Measurements from ENCODE around the gene KDM3B. TPM values are rescaled to one million over a fixed set of nuclear protein-coding genes. Genes with fewer than 3 reads are reported as not detected.

The KDM3B gene
- total RNA-seq, 2 donors from 2014 or later: 29.7 to 42.3 TPM

DNA sequence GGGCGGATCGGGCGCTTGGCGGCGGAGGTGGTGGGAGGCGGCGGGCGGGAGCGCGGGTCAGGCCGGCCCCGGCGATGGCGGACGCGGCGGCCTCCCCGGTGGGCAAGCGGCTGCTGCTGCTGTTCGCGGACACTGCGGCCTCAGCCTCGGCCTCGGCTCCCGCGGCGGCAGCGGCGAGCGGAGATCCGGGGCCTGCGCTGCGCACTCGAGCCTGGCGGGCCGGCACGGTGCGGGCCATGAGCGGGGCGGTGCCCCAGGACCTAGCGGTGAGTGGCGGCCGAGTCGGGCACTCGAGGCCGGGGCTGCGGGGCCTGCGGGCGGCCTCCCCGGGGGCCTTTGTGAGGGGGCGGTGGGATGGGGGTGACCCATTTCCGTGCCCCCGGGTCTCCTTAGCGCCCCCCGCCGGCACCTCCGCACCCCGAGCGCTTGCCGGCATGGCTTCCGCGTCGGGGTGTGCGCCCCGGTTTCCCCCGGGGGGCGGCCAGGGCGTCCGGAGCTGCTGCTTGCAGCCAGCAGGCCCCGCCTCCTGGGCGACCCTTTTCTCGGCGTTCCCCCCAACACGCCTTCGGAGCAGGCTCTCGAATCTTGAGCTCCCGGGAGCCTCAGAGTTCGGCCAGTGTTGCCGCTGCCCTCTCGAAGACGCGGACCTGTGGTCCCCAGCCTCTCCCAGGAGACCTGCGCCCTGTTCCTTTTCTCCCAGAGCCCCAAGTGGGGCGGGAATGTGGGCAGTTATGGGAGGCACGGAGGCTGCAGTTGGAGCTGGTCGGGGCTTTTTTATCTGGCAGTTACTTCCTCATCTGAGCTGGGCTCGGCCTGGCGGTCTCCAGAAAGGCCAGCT, 456 bp downstream of the KDM3B start:
- H3K9me3 ChIP-seq: no peaks in the 10 kb centered on the region
- no peaks in the 10 kb centered on the region for H3K36me3 ChIP-seq (replicated peaks in 1 of 2; ENCODE audit: insufficient read depth in 1 of 2, low read depth in 2 of 2)
- peak overlapping the region; percentile 94 to 98 (median 96) for H3K27ac ChIP-seq
- ATAC-seq: peak; percentile 68
- TF ChIP-seq POLR2A (IDR thresholded peaks at IDR 0.05): peak; percentile 29 to 83 (median 78)
- TF ChIP-seq, protein P1, sequence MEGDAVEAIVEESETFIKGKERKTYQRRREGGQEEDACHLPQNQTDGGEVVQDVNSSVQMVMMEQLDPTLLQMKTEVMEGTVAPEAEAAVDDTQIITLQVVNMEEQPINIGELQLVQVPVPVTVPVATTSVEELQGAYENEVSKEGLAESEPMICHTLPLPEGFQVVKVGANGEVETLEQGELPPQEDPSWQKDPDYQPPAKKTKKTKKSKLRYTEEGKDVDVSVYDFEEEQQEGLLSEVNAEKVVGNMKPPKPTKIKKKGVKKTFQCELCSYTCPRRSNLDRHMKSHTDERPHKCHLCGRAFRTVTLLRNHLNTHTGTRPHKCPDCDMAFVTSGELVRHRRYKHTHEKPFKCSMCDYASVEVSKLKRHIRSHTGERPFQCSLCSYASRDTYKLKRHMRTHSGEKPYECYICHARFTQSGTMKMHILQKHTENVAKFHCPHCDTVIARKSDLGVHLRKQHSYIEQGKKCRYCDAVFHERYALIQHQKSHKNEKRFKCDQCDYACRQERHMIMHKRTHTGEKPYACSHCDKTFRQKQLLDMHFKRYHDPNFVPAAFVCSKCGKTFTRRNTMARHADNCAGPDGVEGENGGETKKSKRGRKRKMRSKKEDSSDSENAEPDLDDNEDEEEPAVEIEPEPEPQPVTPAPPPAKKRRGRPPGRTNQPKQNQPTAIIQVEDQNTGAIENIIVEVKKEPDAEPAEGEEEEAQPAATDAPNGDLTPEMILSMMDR (IDR thresholded peaks at IDR 0.05): peak in 3 of 7 experiments; percentile 21 to 34 (median 25)
- WGBS, 2 donors: 1% methylated on average over 63 of the region's 88 CpGs; no CpG with 5 or more reads in 1 of the 2 donors
- H3K4me3 ChIP-seq: peak overlapping the region; percentile 91 to 93
- intact Hi-C loops (cut with DNase I): no loop called here
- H3K4me1 ChIP-seq: peaks cover 30% of the 10 kb centered on the region
- peak; percentile 61 to 77 (median 68) for DNase-seq
- H3K27me3 ChIP-seq: no peaks in the 10 kb centered on the region

DNA sequence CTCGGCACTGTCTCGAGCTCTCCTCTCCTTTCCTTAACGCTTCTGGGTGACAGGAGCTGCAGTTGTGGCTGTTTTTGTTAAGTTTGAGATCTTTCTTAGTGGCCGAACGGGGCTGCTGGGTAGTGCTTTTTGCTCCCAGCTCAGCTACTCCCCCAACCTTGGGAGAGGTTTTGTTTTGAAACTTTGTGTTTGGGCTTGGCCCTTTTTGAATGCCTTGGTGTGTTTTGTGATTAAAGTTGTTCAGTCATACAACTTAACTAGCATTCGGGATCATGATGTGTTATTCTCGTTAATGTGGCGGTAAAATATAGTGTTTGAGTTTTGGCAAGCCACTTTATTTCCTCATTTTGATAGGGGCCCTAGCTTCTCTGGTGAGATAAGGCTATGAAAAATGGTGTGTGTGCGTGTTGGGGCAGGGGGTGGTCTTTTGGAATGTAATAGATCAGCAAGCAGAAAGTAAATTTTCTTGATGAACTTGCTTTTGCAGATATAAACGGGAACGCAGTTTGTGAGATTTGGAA, 1.1 kb downstream of the KDM3B start:
- no peaks in the 10 kb centered on the region for H3K36me3 ChIP-seq (replicated peaks in 1 of 2; ENCODE audit: insufficient read depth in 1 of 2, low read depth in 2 of 2)
- no peaks in the 10 kb centered on the region for H3K9me3 ChIP-seq
- peaks cover 30% of the 10 kb centered on the region for H3K4me1 ChIP-seq
- ATAC-seq (no peak), DNase-seq (no peak)
- intact Hi-C loops (cut with DNase I): no loop called here
- H3K4me3 ChIP-seq: peak overlapping the region in 1 of 2 donors; percentile 91
- TF ChIP-seq, protein P1 (IDR thresholded peaks at IDR 0.05): no peak
- peak in 2 of 3 donors; percentile 46 to 54 for TF ChIP-seq POLR2A (IDR thresholded peaks at IDR 0.05)
- peak overlapping the region; percentile 94 to 98 (median 96) for H3K27ac ChIP-seq
- no peaks in the 10 kb centered on the region for H3K27me3 ChIP-seq
- 0 to 1% methylated on average over 9 to 11 of the region's 11 CpGs for WGBS, 2 donors

DNA sequence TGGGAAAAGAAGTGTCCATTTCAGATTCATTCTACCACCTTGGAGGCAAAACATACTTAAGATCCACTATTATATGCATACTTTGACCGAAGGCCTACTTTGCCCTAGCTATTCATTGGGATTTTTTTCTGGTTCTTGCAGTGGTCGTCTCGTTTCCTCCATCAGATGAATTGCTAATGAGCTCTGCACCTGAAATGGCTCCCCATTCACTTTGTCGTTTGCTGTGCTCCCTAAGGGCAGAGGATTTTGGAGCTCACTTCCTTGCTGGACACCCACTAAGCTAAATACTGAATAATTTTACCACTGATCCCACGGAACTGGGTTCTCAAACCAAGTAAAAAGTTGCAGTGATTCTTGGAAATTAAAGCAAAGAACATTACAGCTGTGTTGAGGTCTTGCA, 1.9 kb downstream of the KDM3B start:
- ATAC-seq: no peak
- 19 to 29% methylated on average over 5 of the region's 5 CpGs for WGBS, 2 donors
- no peaks in the 10 kb centered on the region for H3K9me3 ChIP-seq
- intact Hi-C loops (cut with DNase I): no loop called here
- TF ChIP-seq, protein P1 (IDR thresholded peaks at IDR 0.05): no peak
- no peak for TF ChIP-seq POLR2A (IDR thresholded peaks at IDR 0.05)
- H3K4me3 ChIP-seq: no peak overlapping the region
- no peaks in the 10 kb centered on the region for H3K36me3 ChIP-seq (replicated peaks in 1 of 2; ENCODE audit: insufficient read depth in 1 of 2, low read depth in 2 of 2)
- no peaks in the 10 kb centered on the region for H3K27me3 ChIP-seq
- peak overlapping the region in 3 of 4 donors; percentile 94 to 98 (median 96) for H3K27ac ChIP-seq
- no peak for DNase-seq
- peaks cover 30% of the 10 kb centered on the region for H3K4me1 ChIP-seq

DNA sequence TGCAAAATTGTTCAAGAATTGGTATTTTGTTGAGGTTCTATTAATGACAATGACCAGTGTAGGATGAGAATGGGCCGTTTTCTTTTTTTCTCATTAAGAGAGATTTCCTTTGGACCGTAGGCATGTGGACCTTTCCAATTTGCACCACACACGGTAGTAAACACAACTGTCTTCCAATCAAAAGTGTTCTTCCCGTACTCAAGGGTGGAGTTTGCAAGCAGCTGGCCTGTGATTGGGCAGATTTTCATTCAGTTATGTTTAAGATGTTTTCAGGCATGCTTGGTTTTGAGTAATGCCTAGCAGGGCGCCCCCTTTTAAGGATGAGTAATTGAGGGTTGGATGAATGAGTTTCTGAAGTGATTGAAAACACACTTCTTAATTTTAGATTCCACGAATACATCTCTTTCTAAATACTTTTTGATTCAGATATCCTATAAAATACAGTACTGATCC, 2.5 kb downstream of the KDM3B start:
- Histone ChIP-seq H3K27ac (peak overlapping the region in 2 of 4 donors; percentile 94 to 96), H3K36me3 (replicated peaks in 1 of 2; ENCODE audit: insufficient read depth in 1 of 2, low read depth in 2 of 2) (no peaks in the 10 kb centered on the region), H3K27me3 (no peaks in the 10 kb centered on the region), H3K9me3 (no peaks in the 10 kb centered on the region), H3K4me1 (peaks cover 30% of the 10 kb centered on the region), H3K4me3 (no peak overlapping the region)
- intact Hi-C loops (cut with DNase I): no loop called here
- TF ChIP-seq, protein P1 (IDR thresholded peaks at IDR 0.05): no peak
- no peak for TF ChIP-seq POLR2A (IDR thresholded peaks at IDR 0.05)
- ATAC-seq (no peak), DNase-seq (peak in 2 of 4 donors; percentile 21 to 27)
- WGBS, 2 donors: 27 to 30% methylated on average over 6 of the region's 6 CpGs
